Measurements from ENCODE around the gene MTUS2.

MTUS2 gene

GRCh38 chr13:29484796-29485195 is 664.7 kb downstream of the MTUS2 start:
- DNase-seq (ENCODE audit: low read depth), result no peak

DNA sequence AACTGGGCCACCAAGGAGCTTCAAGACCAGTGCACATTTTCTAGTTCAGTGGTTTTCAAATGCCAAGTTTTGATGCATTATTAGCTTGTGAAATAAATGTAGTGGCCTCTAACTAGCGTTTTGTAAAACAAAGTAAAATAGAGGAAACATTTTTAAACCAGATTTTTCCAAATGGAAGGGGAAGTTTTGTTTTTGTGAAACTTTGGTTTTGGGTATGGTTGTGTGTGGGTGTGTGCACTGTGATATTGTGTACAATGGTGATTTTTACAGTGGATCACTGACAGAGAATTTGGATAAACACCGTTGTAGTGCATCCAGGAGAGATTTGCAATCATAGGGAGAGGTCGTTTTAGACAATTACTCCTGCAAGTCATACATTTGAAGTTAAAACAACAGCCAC is 666.4 kb downstream of the MTUS2 start:
- DNase-seq (ENCODE audit: low read depth), result no peak

DNA sequence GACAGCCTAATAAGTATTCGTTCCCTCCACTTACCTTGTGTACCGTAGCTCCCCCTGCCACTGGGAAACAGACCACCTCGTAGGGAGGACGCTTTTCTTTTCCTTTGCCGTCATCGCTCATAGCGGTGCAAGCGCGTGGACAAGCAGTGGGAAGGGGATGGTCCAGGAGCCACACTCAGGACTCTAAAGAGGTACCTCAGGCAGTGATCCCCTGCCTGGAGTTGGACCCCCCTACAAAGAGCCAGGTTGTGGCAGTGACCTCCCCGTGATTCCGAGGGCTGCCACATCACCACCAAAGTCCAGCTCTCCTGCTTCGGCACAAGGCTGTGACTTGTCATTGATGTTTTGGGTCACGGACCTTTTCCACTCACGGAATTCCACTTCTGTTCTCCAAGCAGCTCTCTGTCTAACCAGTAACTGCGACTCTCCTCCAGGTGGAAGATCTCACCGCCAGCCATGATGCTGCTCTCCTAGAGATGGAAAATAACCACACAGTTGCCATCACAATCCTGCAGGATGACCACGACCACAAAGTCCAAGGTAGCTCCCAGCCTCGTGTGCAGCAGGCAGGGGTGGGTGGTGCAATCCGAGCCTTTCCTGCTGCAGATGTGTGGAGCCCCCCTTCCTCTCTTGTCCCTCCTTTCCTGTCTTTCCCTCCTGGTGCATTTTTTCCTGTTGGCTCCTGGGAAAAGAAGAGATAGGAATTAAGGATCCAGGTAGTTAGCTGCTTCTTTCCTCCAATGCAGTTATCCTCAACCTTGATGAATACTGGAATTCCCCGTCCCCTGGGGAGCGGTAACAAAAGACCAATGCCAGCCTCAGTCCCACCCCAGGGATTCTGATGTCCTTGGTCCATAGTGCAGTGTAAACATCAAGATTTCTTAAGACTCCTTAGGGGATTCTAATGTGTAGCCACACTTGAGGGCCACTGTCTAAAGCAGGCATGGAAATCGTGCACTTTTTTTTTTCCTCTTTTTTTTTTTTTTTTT is 667.6 kb downstream of the MTUS2 start:
- DNase-seq (ENCODE audit: low read depth), result no peak

DNA sequence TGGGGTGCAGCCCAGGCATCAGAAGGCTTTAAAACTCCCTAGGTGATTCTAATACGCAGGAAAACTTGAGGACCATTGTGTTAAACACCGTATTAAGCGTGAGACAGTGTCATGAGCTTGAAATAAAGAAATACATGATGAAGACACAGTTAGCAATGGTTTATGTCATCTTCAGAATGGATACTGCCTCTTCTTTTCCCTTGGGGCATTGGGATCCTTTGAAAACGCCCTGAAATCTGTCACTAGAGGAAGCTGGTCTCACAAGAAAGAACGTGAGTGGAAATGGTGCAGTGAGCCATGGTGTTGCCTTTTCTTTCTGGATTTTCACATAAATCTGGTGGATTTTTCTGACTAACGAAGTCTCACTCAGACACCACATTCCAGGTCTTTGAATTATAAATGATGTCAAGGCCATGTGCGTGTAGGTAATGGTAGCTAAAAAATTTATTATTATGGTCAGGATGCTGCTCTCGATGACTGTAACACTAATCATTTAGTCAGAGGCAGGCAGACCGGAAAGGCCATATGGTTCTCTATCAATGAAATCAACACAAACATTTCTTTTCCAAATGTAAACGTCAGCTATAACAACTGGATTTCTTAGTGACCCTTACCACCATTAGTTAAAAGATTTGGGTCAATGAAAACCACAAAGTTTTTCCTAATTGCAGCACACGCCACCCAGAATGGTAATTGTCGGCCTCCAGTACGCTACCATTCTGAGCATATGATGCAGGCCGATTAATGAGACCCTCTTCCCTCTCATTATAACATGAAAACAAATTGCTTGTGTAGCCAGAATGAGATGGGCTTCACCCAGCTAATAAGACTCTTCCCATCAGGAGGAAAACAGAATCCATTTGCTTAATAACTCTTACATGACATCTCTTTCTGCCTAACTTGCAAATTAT is 669.8 kb downstream of the MTUS2 start:
- DNase-seq (ENCODE audit: low read depth), result no peak

DNA sequence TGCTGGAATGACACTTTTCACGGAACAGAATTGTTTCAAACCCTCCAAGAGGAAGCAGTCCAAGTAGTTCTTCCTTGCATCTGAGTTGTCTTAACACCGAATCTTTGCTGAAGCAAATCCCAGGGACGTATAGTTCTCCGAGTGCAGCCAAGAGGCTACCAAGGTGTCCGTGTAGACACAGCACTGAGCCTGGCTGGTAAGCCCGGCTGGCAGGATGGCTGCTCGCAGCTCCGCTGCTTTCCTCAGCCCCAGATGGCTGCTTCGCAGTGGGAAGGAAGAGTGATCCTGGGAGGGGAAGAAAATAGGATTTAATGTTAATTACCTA is 670.4 kb downstream of the MTUS2 start:
- no peak for DNase-seq (ENCODE audit: low read depth)

DNA sequence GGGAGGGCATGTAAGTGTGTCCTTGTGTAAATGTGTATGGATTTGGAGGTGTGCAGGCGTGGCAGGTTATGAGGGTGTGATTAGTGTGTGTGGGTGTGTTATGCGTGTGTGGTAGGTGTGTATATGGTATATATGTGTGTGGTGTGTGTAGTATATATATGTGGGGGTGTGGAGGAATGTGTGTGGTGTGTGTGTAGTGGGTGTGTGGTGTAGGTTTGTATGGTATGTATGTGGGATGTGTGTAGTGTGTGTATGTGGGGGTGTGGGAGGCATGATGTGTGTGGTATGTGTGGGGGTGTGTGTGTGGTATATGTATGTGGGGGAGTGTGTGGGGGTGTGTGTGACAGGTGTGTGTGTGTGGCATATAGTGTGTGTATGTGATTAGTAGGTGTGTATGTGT is 671.1 kb downstream of the MTUS2 start:
- DNase-seq (ENCODE audit: low read depth), result no peak

DNA sequence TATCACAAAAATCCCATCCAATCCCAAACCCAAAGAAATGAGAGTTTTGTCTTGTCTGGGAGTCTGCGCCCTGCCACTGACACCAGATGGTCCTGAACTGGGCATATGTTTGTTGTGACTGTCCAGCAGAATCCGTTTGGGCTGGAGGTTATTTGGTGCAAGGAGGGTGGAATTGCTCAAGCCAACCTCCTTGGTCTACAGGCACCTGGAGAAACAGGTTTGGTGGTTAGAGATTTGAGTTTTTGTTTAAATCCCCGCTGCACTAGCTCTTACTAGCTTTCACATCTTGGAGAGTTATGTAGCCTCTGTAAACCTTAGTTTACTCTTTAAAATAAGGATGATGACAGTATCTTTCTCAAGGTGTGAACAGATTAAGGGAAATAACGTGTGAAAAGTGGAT is 673.7 kb downstream of the MTUS2 start:
- no peak for DNase-seq (ENCODE audit: low read depth)

GRCh38 chr13:29494520-29494919 is 674.4 kb downstream of the MTUS2 start:
- DNase-seq (ENCODE audit: low read depth), result no peak

GRCh38 chr13:29496241-29496712 is 676.1 kb downstream of the MTUS2 start:
- peak; percentile 59 for DNase-seq (ENCODE audit: low read depth)

DNA sequence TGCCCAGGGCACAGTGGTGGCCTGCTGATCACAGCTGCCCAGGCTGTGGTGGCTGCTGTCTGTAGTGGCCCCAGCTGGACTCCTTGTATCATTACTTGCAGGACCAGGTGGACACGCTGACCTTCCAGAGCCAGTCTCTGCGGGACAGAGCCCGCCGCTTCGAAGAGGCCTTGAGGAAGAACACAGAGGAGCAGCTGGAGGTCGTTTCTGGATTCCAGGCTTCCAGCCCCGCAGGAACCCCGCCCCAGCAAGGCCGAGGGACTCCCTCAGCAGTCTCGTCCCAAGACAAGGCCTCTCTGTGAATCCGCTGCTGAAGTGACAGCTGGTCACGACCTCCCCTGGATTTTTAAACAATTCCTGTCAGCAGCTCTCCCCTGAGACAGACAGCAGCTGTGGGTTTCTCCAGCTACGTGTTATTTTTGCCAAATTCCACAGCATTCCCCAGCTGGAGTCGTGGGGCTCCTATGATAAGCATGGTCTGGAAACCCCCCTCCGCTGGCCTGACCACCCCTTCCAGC is 677.1 kb downstream of the MTUS2 start:
- DNase-seq (ENCODE audit: low read depth), result no peak

- no peak for DNase-seq (ENCODE audit: low read depth)
These were observed 678.4 kb downstream of the MTUS2 start for GRCh38 chr13:29498426-29499040.

DNA sequence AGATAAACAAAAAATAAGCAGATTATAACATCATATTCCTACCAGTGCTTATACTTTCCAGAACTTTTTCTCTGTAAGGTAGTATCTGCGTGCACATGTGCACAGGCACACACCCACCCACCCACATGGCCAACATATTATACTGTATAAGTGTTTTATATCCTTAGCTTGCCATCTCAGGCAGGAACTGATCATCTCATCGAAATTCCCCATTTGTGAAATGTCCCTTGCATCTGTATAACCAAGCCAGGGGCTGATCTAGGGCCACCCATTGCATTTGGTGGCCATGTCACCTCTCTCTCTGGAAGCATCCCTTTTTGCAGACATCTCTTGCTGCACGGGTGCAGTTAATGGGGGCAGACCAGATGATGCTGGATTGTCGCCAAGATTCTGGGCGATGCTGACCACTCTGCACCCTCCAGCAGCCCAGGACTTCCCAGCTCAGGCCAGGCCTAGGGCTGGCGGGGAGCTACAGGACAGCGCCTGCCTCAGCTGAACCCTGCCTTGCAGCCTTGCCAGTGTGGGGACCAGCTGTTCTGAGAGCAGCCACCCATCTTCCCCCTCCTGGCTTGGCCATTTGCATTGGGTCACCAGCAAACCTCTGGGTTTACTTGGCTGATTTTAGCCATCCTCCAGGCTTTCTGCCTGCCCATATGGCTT is 679.5 kb downstream of the MTUS2 start:
- DNase-seq (ENCODE audit: low read depth), result no peak

DNA sequence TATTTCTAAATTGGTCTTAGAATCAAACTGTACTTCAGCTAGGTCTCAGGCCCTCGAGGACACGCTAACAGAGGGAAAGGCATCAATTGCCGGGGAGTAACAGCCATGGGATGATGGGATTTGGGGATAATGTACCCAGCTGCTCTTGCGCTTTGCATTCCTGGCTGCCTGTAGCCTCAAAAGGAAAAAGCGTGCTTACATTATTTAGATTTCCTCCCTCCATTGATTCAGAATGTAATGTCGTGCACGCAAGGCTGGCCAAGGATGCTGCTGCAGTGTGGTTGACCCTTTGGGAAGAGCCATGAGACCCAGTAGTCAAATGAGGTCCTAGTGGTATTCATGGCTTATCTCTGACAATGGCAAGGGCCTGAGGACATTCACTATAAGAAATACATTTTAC is 680.2 kb downstream of the MTUS2 start:
- no peak for DNase-seq (ENCODE audit: low read depth)

GRCh38 chr13:29501674-29502073 is 681.5 kb downstream of the MTUS2 start:
- DNase-seq (ENCODE audit: low read depth), result no peak

DNA sequence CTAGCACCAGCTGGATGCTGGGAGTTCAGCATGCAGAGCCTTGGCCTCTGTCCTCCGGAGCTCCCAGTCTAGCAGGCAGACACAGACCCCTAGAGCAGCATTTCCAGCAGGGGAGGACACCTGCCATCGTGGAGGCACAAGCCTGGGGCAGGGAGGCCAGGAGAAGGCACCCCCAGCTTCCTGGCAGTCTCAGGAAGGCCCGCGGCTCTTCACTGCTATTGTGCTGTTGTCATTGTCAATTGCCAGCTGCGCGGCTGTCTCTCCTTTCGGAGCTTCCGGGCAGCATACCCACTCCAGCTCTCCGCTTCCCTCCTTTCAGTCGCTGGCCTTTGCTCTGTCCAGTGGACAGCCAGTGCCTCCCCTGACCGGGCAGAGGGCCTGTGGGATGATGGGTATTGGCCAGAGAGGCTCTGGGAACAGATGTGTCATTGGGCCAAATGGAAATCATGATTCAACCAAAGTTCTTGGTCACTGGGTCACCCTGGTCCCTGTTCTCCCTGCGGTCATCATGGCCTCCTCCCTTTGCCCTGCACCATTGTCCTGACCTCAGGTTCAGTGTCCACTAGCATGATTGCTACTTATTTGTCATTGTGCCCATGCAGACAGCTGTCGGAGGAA is 682.4 kb downstream of the MTUS2 start:
- no peak for DNase-seq (ENCODE audit: low read depth)

DNA sequence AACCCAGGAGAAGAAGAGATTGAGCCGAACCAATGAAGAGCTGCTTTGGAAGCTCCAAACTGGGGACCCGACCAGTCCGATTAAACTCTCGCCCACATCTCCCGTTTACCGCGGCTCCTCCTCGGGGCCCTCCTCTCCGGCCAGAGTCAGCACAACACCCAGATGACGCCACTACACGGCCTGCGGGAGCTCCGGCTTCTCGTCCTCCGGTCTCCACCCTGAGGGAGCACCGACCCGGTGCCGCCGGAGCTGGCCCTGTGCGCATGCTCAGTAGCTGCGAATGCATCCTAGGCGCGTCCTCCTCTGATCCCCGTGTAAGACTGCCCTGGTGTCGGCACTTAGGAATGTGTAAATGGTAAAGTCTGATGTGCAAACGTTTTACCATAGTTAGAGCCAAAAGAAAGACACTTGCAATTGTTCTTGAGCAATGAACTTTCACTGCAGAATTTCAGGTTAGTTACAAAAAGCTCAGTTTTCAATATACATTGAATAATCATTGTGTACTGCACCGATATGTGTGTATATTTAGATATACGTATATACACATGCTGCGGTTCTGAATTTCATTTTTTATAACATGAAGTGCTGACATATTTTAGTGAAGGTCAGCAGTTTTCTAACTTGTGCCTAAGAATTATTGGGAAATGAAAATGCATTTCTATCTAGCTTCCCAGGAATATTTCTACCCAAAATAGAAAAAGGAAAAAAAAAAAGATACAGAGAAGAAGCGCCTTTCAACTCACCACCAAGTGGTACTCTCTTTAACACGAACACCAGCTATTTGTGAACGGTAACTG is 683.1 kb downstream of the MTUS2 start:
- DNase-seq (ENCODE audit: low read depth), result peak; percentile 29

GRCh38 chr13:29504691-29505090 is 684.6 kb downstream of the MTUS2 start:
- DNase-seq (ENCODE audit: low read depth), result no peak

DNA sequence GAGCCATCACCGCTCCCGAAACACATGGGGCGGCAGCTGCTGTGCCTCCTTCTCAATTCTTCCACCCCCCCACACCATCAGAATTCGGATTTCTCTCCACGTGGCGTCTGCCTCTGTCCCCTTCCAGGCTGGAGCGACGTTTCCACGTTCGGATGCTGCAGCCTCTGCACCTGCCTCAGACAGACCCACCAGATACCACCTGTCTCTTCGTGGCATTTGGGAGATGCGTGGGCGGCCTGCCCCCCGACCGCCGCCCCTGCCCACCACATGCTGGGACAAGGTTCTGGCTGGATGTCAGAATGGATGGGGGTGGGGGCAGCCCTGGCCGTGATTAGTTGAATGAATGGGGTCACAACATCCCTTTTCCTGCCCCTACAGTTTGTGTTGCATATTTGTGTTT is 685.4 kb downstream of the MTUS2 start:
- DNase-seq (ENCODE audit: low read depth), result no peak

DNA sequence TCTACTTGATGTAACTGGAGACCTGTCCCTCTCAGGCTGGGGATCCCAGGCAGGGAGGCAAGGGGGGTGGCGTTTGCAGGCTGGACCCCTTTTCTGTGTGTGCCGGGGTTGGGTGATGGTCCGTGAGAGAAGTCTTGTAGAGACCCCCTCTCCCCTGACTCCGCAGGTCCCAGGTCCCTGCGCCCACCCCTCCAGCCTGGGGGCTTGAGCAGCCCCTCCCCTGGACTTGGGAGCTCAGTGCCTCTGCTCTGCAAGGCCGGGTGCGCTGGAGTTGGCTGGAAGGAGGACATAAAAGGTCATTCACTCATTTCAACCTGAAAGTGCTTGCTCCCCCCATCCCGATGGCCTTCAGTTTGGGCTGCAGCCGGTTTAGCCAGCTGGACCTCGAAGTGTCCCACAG is 685.8 kb downstream of the MTUS2 start:
- DNase-seq (ENCODE audit: low read depth), result no peak

- DNase-seq (ENCODE audit: low read depth), result no peak
These were observed 687.2 kb downstream of the MTUS2 start for GRCh38 chr13:29507356-29507755.
